ENCODE results near the gene HDGFL2. TPM values are rescaled to one million over a fixed set of nuclear protein-coding genes. Genes with fewer than 3 reads are reported as not detected.

HDGFL2 gene
- total RNA-seq, 1 experiment from 2014 or later: 75.2 TPM

GRCh38 chr19:4495471-4495870, 23.4 kb downstream of the HDGFL2 start:
- Histone ChIP-seq H3K9me3 (ENCODE audit: control insufficient read depth in 1 of 2, insufficient read depth in 1 of 2, low read depth in 1 of 2, low read length in 2 of 2) (peaks cover 0 to 4% of the 10 kb centered on the region in 2 experiments; a peak in 1 of 4 replicates), H3K9ac (ENCODE audit: low read length) (no peak overlapping the region), H3K79me2 (ENCODE audit: insufficient read depth, low read length) (no peaks in the 10 kb centered on the region), H3K4me1 (ENCODE audit: control insufficient read depth in 1 of 2, insufficient read depth in 2 of 2, low read length in 2 of 2) (peaks cover 0 to 3% of the 10 kb centered on the region in 2 experiments; a peak in 2 of 4 replicates), H2AFZ (ENCODE audit: low read depth, low read length, poor library complexity, severe bottlenecking) (no peak overlapping the region), H3K27ac (ENCODE audit: low read depth, low read length) (no peak overlapping the region), H3K4me2 (ENCODE audit: low read length) (no peak overlapping the region), H3K27me3 (ENCODE audit: insufficient read depth, low read length) (no peaks in the 10 kb centered on the region), H3K36me3 (ENCODE audit: control insufficient read depth in 1 of 2, insufficient read depth in 2 of 2, low read length in 2 of 2) (peaks cover 6 to 33% of the 10 kb centered on the region in 2 experiments; a peak in 3 of 4 replicates), H4K20me1 (ENCODE audit: insufficient read depth) (no peaks in the 10 kb centered on the region), H3K9me2 (ENCODE audit: insufficient read depth) (no peaks in the 10 kb centered on the region), H3K4me3 (replicated peaks in 1 of 2; ENCODE audit: low read depth in 1 of 2, low read length in 2 of 2) (no peak overlapping the region)
- ChIA-PET POLR2A (no interaction called here), CTCF (no interaction called here), RAD21 (ENCODE audit: low non-redundant PET in 1 of 2, low total read pairs in 2 of 2, uncharacterized antibody in 2 of 2, unreplicated experiment in 2 of 2) (no interaction called here)
- peak; percentile 22 for DNase-seq (ENCODE audit: low read depth, low spot score)
- ATAC-seq: peak; percentile 99
- TF ChIP-seq SIN3A (IDR thresholded peaks at IDR 0.05; ENCODE audit: low read depth): no peak
- peak; percentile 33 to 75 (median 60); a peak in 5 of 6 replicates for TF ChIP-seq CTCF (IDR thresholded peaks at IDR 0.05 in 2 of 3, conservative IDR thresholded peaks at IDR 0.05 in 1 of 3; ENCODE audit: borderline replicate concordance in 1 of 3, insufficient read depth in 1 of 3, low read depth in 2 of 3, low read length in 2 of 3)
- TF ChIP-seq JUND (IDR thresholded peaks at IDR 0.05): no peak
- TF ChIP-seq RAD21 (IDR thresholded peaks at IDR 0.05; ENCODE audit: low read depth): peak; percentile 34; the same call in 1 of the 2 replicates
- no TSS peak for BruUV-seq (replicated peaks)
- intact Hi-C loops (cut with micrococcal nuclease): no loop called here

DNA sequence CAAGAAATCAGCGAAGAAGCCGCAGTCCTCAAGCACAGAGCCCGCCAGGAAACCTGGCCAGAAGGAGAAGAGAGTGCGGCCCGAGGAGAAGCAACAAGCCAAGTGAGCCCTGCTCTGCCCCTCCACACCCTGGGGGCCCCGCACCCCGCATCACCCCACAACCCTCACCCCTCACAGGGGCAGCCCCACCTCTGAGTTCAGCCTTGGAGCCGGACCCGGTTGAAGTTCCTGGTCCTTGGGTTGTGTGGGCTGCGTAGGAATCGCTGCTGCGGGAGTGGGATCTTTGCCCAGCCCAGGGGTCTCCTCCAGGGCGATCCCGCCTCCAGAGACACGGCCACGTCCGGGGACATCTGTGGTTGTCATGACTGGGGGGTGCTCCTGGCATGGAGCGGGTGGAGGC, 24.2 kb downstream of the HDGFL2 start:
- H3K4me3 ChIP-seq (replicated peaks in 1 of 2; ENCODE audit: low read depth in 1 of 2, low read length in 2 of 2): no peak overlapping the region
- BruUV-seq (replicated peaks): no TSS peak
- no peak overlapping the region for H3K4me2 ChIP-seq (ENCODE audit: low read length)
- RAD21 ChIA-PET (ENCODE audit: low non-redundant PET in 1 of 2, low total read pairs in 2 of 2, uncharacterized antibody in 2 of 2, unreplicated experiment in 2 of 2): no interaction called here
- intact Hi-C loops (cut with micrococcal nuclease): no loop called here
- H3K4me1 ChIP-seq (ENCODE audit: control insufficient read depth in 1 of 2, insufficient read depth in 2 of 2, low read length in 2 of 2): peaks cover 0 to 3% of the 10 kb centered on the region in 2 experiments; a peak in 2 of 4 replicates
- ATAC-seq: no peak
- peaks cover 0 to 4% of the 10 kb centered on the region in 2 experiments; a peak in 1 of 4 replicates for H3K9me3 ChIP-seq (ENCODE audit: control insufficient read depth in 1 of 2, insufficient read depth in 1 of 2, low read depth in 1 of 2, low read length in 2 of 2)
- no peaks in the 10 kb centered on the region for H3K9me2 ChIP-seq (ENCODE audit: insufficient read depth)
- H3K79me2 ChIP-seq (ENCODE audit: insufficient read depth, low read length): no peaks in the 10 kb centered on the region
- DNase-seq (ENCODE audit: low read depth, low spot score): no peak
- CTCF ChIA-PET: no interaction called here
- POLR2A ChIA-PET: no interaction called here
- peaks cover 6 to 31% of the 10 kb centered on the region in 2 experiments; a peak in 3 of 4 replicates for H3K36me3 ChIP-seq (ENCODE audit: control insufficient read depth in 1 of 2, insufficient read depth in 2 of 2, low read length in 2 of 2)
- H3K27ac ChIP-seq (ENCODE audit: low read depth, low read length): no peak overlapping the region
- no peak overlapping the region for H2AFZ ChIP-seq (ENCODE audit: low read depth, low read length, poor library complexity, severe bottlenecking)
- H4K20me1 ChIP-seq (ENCODE audit: insufficient read depth): no peaks in the 10 kb centered on the region
- TF ChIP-seq CBX3 (IDR thresholded peaks at IDR 0.05; ENCODE audit: low read depth) (no peak), POLR2AphosphoS5 (IDR thresholded peaks at IDR 0.05; ENCODE audit: low read depth, low read length) (no peak), ZBTB33 (IDR thresholded peaks at IDR 0.05; ENCODE audit: extremely low read depth, insufficient replicate concordance, low read length) (no peak), JUND (IDR thresholded peaks at IDR 0.05) (no peak), RAD21 (IDR thresholded peaks at IDR 0.05; ENCODE audit: low read depth) (no peak)
- TF ChIP-seq, protein P1, sequence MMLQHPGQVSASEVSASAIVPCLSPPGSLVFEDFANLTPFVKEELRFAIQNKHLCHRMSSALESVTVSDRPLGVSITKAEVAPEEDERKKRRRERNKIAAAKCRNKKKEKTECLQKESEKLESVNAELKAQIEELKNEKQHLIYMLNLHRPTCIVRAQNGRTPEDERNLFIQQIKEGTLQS (IDR thresholded peaks at IDR 0.05): no peak
- H3K9ac ChIP-seq (ENCODE audit: low read length): no peak overlapping the region
- no peaks in the 10 kb centered on the region for H3K27me3 ChIP-seq (ENCODE audit: insufficient read depth, low read length)
